BE2C (cell line): ENCODE results near the gene VAV2.

Experiments used
- DNase-seq: peaks from one replicate; pipeline ENCODE4 v3.0.0-alpha.2; 2020
- H3K27me3 ChIP-seq: fragments of 250-450 bp; sonication (Bioruptor Pico); 2 replicates; pipeline ENCODE4 v1.5.1; 2020; ENCODE audit warnings: mild to moderate bottlenecking
- H3K36me3 ChIP-seq: fragments of 250-450 bp; sonication (Bioruptor Pico); 2 replicates; pipeline ENCODE4 v1.5.1; 2020; ENCODE audit warnings: mild to moderate bottlenecking
- H3K4me1 ChIP-seq: fragments of 250-450 bp; sonication (Bioruptor Pico); 2 replicates; pipeline ENCODE4 v1.5.1; 2020
- H3K4me3 ChIP-seq: 2 replicates; pipeline ENCODE4 v1.5.1; 2011; ENCODE audit warnings: low read depth, low read length
- H3K9me3 ChIP-seq: fragments of 250-450 bp; sonication (Bioruptor Pico); 2 replicates; pipeline ENCODE4 v1.5.1; 2020
- CTCF ChIP-seq: IDR thresholded peaks from 2 replicates; pipeline ENCODE4 v1.5.1; 2012; ENCODE audit warnings: mild to moderate bottlenecking, low read depth, low read length

Gene VAV2

GRCh38 chr9:133873009-133873408 lies 119.1 kb downstream of the VAV2 start:
- no peak for TF ChIP-seq CTCF
- peaks cover 2% of the 10 kb centered on the region for H3K36me3 ChIP-seq
- no peak for DNase-seq

GRCh38 chr9:133870598-133871595 lies 121.2 kb downstream of the VAV2 start:
- TF ChIP-seq CTCF = no peak
- H3K4me1 ChIP-seq = peaks cover 60% of the 10 kb centered on the region
- DNase-seq = no peak

More at GRCh38 chr9:133873009-133873408, 119.1 kb downstream of the VAV2 start:
- Histone ChIP-seq H3K4me3 (no peak overlapping the region), H3K27me3 (no peaks in the 10 kb centered on the region), H3K9me3 (no peaks in the 10 kb centered on the region), H3K4me1 (peaks cover 78% of the 10 kb centered on the region)

GRCh38 chr9:133869674-133870405 lies 122.3 kb downstream of the VAV2 start:
- TF ChIP-seq CTCF = peak; percentile 50
- H3K4me3 ChIP-seq = peak overlapping the region; percentile 23
- no peaks in the 10 kb centered on the region for H3K27me3 ChIP-seq
- DNase-seq = peak; percentile 94
- H3K9me3 ChIP-seq = no peaks in the 10 kb centered on the region
- peaks cover 7% of the 10 kb centered on the region for H3K36me3 ChIP-seq
- H3K4me1 ChIP-seq = peaks cover 49% of the 10 kb centered on the region

More at GRCh38 chr9:133870598-133871595, 121.2 kb downstream of the VAV2 start:
- Histone ChIP-seq H3K36me3 (peaks cover 7% of the 10 kb centered on the region), H3K27me3 (no peaks in the 10 kb centered on the region), H3K9me3 (no peaks in the 10 kb centered on the region), H3K4me3 (peak overlapping the region; percentile 23)

GRCh38 chr9:133868203-133868602 lies 123.9 kb downstream of the VAV2 start:
- DNase-seq = no peak
- Histone ChIP-seq H3K4me1 (peaks cover 44% of the 10 kb centered on the region), H3K9me3 (no peaks in the 10 kb centered on the region), H3K27me3 (no peaks in the 10 kb centered on the region), H3K4me3 (no peak overlapping the region), H3K36me3 (peaks cover 7% of the 10 kb centered on the region)
- TF ChIP-seq CTCF = no peak

GRCh38 chr9:133866946-133867345 lies 125.2 kb downstream of the VAV2 start:
- no peak for TF ChIP-seq CTCF
- DNase-seq = no peak
- peaks cover 37% of the 10 kb centered on the region for H3K4me1 ChIP-seq
- H3K27me3 ChIP-seq = no peaks in the 10 kb centered on the region
- H3K36me3 ChIP-seq = peaks cover 7% of the 10 kb centered on the region
- H3K9me3 ChIP-seq = no peaks in the 10 kb centered on the region
- H3K4me3 ChIP-seq = no peak overlapping the region
